C4-2B (cell line): ENCODE measurements around the gene MIPOL1.

Experiments
- CTCF ChIP-seq: fragments of 450-650 bp; conservative IDR thresholded peaks from 2 replicates; pipeline ENCODE4 v1.5.1; 2017; ENCODE audit warnings: mild to moderate bottlenecking
- ZFX ChIP-seq: fragments of 450-650 bp; IDR thresholded peaks from 2 replicates; pipeline ENCODE4 v1.6.1; 2017

- no peak for TF ChIP-seq CTCF
- TF ChIP-seq ZFX, result no peak
Measured at GRCh38 chr14:37493606-37494005, 295.9 kb downstream of the MIPOL1 start.
